Uterus (tissue), 4 donors: Measurements from ENCODE around the gene TGFA. TPM values are rescaled to one million over a fixed set of nuclear protein-coding genes. Genes with fewer than 3 reads are reported as not detected.

Experiments
- DNase-seq, 2 donors: peaks; one replicate each; pipeline ENCODE4 v3.0.0-alpha.2; 2019 to 2020
- H3K27ac ChIP-seq, 2 donors: fragments of 200-600 bp; sonication (generic); 1 replicate in 1 of 2; 2 replicates in 1 of 2; pipeline ENCODE4 v1.5.1; 2016 to 2018
- H3K27me3 ChIP-seq, 2 donors: fragments of 200-600 bp; sonication (generic); one replicate each; pipeline ENCODE4 v1.5.1; 2018 to 2019; ENCODE audit warnings: control low read depth in 1 of 2
- H3K36me3 ChIP-seq, 2 donors: fragments of 200-600 bp; sonication (generic); one replicate each; pipeline ENCODE4 v1.5.1; 2019; ENCODE audit warnings: control low read depth in 1 of 2
- H3K4me1 ChIP-seq, 2 donors: fragments of 200-600 bp; sonication (generic); one replicate each; pipeline ENCODE4 v1.5.1; 2018 to 2019; ENCODE audit warnings: control low read depth in 1 of 2
- H3K4me3 ChIP-seq, 2 donors: fragments of 200-600 bp; sonication (generic); 1 replicate in 1 of 2; 2 replicates in 1 of 2; pipeline ENCODE4 v1.5.1; 2018 to 2019; ENCODE audit warnings: mild to moderate bottlenecking in 1 of 2
- H3K9me3 ChIP-seq, 2 donors: fragments of 200-600 bp; sonication (generic); one replicate each; pipeline ENCODE4 v1.5.1; 2019; ENCODE audit warnings: control low read depth in 1 of 2
- CTCF ChIP-seq, 4 experiments: fragments of 200-600 bp in 2 of 4; fragments of 450-650 bp in 2 of 4; sonication (generic) in 2 of 4; IDR thresholded peaks; one replicate each; pipeline ENCODE4 v1.5.1; 2016 to 2019; ENCODE audit warnings: antibody characterized with exemption in 4 of 4, mild to moderate bottlenecking in 2 of 4, moderate library complexity in 1 of 4
- POLR2A ChIP-seq, 2 donors: fragments of 450-650 bp; IDR thresholded peaks; one replicate each; pipeline ENCODE4 v1.6.1; 2016; ENCODE audit warnings: antibody characterized with exemption in 2 of 2, mild to moderate bottlenecking in 1 of 2, moderate library complexity in 1 of 2
- intact Hi-C: fragments of 100-400 bp; cut with DNase I; formaldehyde crosslinking; loops from one replicate; pipeline ENCODE4 v1.15.1; 2023; ENCODE audit warnings: low total_unique reads
- total RNA-seq, 4 donors: library from RNA; depleted of rRNA in 3 of 4; stranded (reverse); fragments of >200 nt in 3 of 4; gene quantifications; one replicate each; pipeline versions ENCODE4 v1.1.0 to v1.2.4, GENCODE V29; 2014 to 2023
- donor health status: DM: yes; HTN: yes; CAD: no.

Gene TGFA
- total RNA-seq, 4 donors from 2014 or later, result 1.5 to 3.7 (median 1.6) TPM; not detected in 1

DNA sequence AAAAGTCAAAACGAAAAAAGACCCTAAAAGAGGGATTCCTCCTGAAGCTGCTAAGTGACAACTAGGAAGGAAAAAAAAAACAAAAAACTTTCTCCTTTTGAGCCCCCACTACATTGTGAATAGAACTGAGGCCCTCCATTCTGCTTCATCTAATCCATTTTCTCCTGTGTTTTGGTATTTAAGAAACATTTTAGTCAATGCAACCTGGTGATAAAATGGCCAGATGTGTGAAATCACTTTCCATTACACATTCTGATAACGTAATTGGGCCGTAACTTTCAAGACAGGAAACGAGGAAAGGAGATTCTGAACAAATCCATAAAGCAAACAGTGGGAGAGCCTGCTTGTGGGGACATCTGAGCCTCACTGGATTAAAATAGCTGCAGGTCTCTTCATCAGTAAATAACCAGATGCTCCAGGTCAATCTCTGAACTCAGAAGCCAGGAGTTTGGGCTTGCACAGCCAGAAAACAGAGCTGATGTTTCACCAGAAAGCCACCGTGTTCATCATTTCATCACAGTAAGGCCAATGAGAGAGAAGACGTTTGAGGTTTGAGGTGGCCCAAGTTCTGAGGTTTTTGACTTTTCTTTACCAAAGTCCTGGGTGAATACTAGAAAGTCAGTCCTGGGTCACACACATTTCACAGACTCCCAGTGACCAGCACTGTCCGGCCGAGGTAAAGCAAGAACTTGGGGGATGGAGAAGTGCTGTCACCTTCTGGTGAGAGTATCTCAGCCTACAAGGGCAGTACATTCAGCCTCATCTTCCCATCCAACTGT lies 47.8 kb downstream of the TGFA start:
- H3K9me3 ChIP-seq, result no peaks in the 10 kb centered on the region
- H3K27ac ChIP-seq, result no peak overlapping the region
- TF ChIP-seq CTCF (IDR thresholded peaks at IDR 0.05) (no peak), POLR2A (IDR thresholded peaks at IDR 0.05) (no peak)
- H3K4me1 ChIP-seq, result no peaks in the 10 kb centered on the region
- H3K36me3 ChIP-seq, result no peaks in the 10 kb centered on the region
- no peak overlapping the region for H3K4me3 ChIP-seq
- DNase-seq, result no peak
- intact Hi-C loops, result no loop called here
- no peaks in the 10 kb centered on the region for H3K27me3 ChIP-seq

- Histone ChIP-seq H3K27ac (no peak overlapping the region), H3K4me3 (no peak overlapping the region), H3K36me3 (no peaks in the 10 kb centered on the region), H3K27me3 (no peaks in the 10 kb centered on the region), H3K9me3 (no peaks in the 10 kb centered on the region), H3K4me1 (no peaks in the 10 kb centered on the region)
- no peak for DNase-seq
- intact Hi-C loops, result no loop called here
- TF ChIP-seq POLR2A (IDR thresholded peaks at IDR 0.05) (no peak), CTCF (IDR thresholded peaks at IDR 0.05) (no peak)
Observed at GRCh38 chr2:70504750-70505149, 48.9 kb downstream of the TGFA start.

- Histone ChIP-seq H3K27ac (no peak overlapping the region), H3K36me3 (no peaks in the 10 kb centered on the region), H3K9me3 (no peaks in the 10 kb centered on the region), H3K27me3 (no peaks in the 10 kb centered on the region), H3K4me3 (no peak overlapping the region), H3K4me1 (no peaks in the 10 kb centered on the region)
- intact Hi-C loops, result no loop called here
- TF ChIP-seq POLR2A (IDR thresholded peaks at IDR 0.05), result no peak
- no peak for TF ChIP-seq CTCF (IDR thresholded peaks at IDR 0.05)
- no peak for DNase-seq
Observed at GRCh38 chr2:70503896-70504295, 49.7 kb downstream of the TGFA start.

- TF ChIP-seq CTCF (IDR thresholded peaks at IDR 0.05), result no peak
- TF ChIP-seq POLR2A (IDR thresholded peaks at IDR 0.05), result no peak
- H3K27ac ChIP-seq, result no peak overlapping the region
- no peaks in the 10 kb centered on the region for H3K4me1 ChIP-seq
- no peak for DNase-seq
- no peak overlapping the region for H3K4me3 ChIP-seq
- no peaks in the 10 kb centered on the region for H3K36me3 ChIP-seq
- H3K27me3 ChIP-seq, result no peaks in the 10 kb centered on the region
- no peaks in the 10 kb centered on the region for H3K9me3 ChIP-seq
- intact Hi-C loops, result no loop called here
Observed at GRCh38 chr2:70501728-70502127, 51.9 kb downstream of the TGFA start.

DNA sequence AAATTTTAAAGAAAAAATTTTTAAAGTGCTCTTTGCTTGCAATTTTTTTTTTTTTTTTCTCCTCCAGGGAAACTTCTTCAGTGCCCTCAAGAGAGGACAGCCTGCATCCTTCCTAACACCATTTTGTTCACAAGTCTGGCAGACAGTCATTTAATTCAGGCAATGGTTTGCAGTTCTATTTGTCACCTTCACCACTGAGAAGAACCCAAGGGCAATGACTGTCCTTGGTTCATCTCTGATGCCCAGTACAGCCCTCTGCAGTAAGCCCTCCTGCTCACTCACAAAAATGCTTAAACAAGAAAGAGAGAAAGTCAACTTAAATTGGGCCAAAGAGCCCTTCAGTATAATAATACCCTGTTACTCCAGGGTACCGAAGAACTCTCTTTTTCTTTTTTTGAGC lies 52.4 kb downstream of the TGFA start:
- intact Hi-C loops, result no loop called here

More for the DNA sequence above, 52.4 kb downstream of the TGFA start:
- TF ChIP-seq POLR2A (IDR thresholded peaks at IDR 0.05) (no peak), CTCF (IDR thresholded peaks at IDR 0.05) (no peak)
- Histone ChIP-seq H3K4me1 (no peaks in the 10 kb centered on the region), H3K27ac (no peak overlapping the region), H3K36me3 (no peaks in the 10 kb centered on the region), H3K4me3 (no peak overlapping the region), H3K27me3 (no peaks in the 10 kb centered on the region), H3K9me3 (no peaks in the 10 kb centered on the region)
- no peak for DNase-seq
